HCT116 (cell line): ENCODE results near the gene TIMM10. TPM values are rescaled to one million over a fixed set of nuclear protein-coding genes. Genes with fewer than 3 reads are reported as not detected.

ENCODE experiments used
- ATAC-seq: fragments of 200-7000 bp; cut with Tn5 transposase; 2 replicates; pipeline ENCODE4 v1.9.1; 2020; ENCODE audit warnings: mild to moderate bottlenecking, moderate library complexity
- BruUV-seq: library from RNA; stranded (reverse); fragments of 400-500 nt; replicated peaks from 2 replicates; lab custom pipeline; 2021; lab: Mats Ljungman, UMichigan
- CTCF ChIA-PET: fragments of 300-600 bp; sonication (Branson Sonifier 250); formaldehyde crosslinking; loops from one replicate; lab custom pipeline; 2021; ENCODE audit warnings: antibody characterized with exemption; lab: Charles Lee
- POLR2A ChIA-PET: fragments of 300-600, 350-600 bp; sonication (Branson Sonifier 250); formaldehyde crosslinking; loops from one replicate; lab custom pipeline; 2021; ENCODE audit warnings: antibody characterized with exemption; lab: Charles Lee
- RAD21 ChIA-PET, 2 experiments: fragments of 300-600 bp; sonication (Branson Sonifier 250); formaldehyde crosslinking; loops; one replicate each; lab custom pipeline; 2023; ENCODE audit warnings: low total read pairs in 2 of 2; ENCODE audit not compliant: uncharacterized antibody in 2 of 2, unreplicated experiment in 2 of 2, low non-redundant PET in 1 of 2; lab: Charles Lee
- DNase-seq: peaks from one replicate; pipeline ENCODE4 v3.0.0-alpha.2; 2010; ENCODE audit warnings: low read depth, low spot score
- H2AFZ ChIP-seq: fragments of 200-600 bp; shearing (Covaris generic), sonication (generic); 2 replicates; pipeline ENCODE4 v1.6.1; 2017; ENCODE audit warnings: low read depth, mixed run types, mixed read lengths, antibody characterized with exemption, low read length; ENCODE audit not compliant: poor library complexity, severe bottlenecking
- H3K27ac ChIP-seq: 2 replicates; pipeline ENCODE4 v1.5.1; 2012; ENCODE audit warnings: low read depth, low read length
- H3K27me3 ChIP-seq: fragments of 200-600 bp; sonication (generic); 2 replicates; pipeline ENCODE4 v1.6.1; 2016; ENCODE audit warnings: mixed run types, low read length, mixed read lengths; ENCODE audit not compliant: insufficient read depth
- H3K36me3 ChIP-seq, 2 experiments: fragments of 200-500 bp in 1 of 2; fragments of 200-600 bp in 1 of 2; sonication (Bioruptor generic) in 1 of 2; sonication (generic) in 1 of 2; 2 replicates each; pipeline versions ENCODE4 v1.5.1 to v1.6.1; 2014 to 2016; ENCODE audit warnings: low read length in 2 of 2, inconsistent platforms in 1 of 2, mixed read lengths in 1 of 2, mixed run types in 1 of 2; ENCODE audit not compliant: insufficient read depth in 2 of 2, control insufficient read depth in 1 of 2
- H3K4me1 ChIP-seq, 2 experiments: fragments of 200-600 bp in 1 of 2; sonication (generic) in 1 of 2; 2 replicates each; pipeline versions ENCODE4 v1.5.1 to v1.6.1; 2012 to 2017; ENCODE audit warnings: low read length in 2 of 2, inconsistent platforms in 1 of 2, mild to moderate bottlenecking in 1 of 2, mixed read lengths in 1 of 2, mixed run types in 1 of 2, moderate library complexity in 1 of 2; ENCODE audit not compliant: insufficient read depth in 2 of 2, control insufficient read depth in 1 of 2
- H3K4me2 ChIP-seq: fragments of 200-600 bp; sonication (generic); 2 replicates; pipeline ENCODE4 v1.6.1; 2017; ENCODE audit warnings: mixed run types, low read length, mixed read lengths
- H3K4me3 ChIP-seq, 2 experiments: fragments of 200-600 bp in 1 of 2; sonication (generic) in 1 of 2; replicated peaks in 1 of 2; 2 replicates each; pipeline ENCODE4 v1.5.1; 2011 to 2016; ENCODE audit warnings: low read length in 2 of 2, control low read depth in 1 of 2, low read depth in 1 of 2, mild to moderate bottlenecking in 1 of 2, mixed read lengths in 1 of 2, mixed run types in 1 of 2
- H3K79me2 ChIP-seq: fragments of 200-600 bp; sonication (generic); 2 replicates; pipeline ENCODE4 v1.6.1; 2017; ENCODE audit warnings: mild to moderate bottlenecking, mixed run types, low read length, moderate library complexity, mixed read lengths; ENCODE audit not compliant: insufficient read depth
- H3K9ac ChIP-seq: fragments of 200-600 bp; sonication (generic); 2 replicates; pipeline ENCODE4 v1.6.1; 2016; ENCODE audit warnings: low read length, mixed read lengths
- H3K9me2 ChIP-seq: fragments of 200-600 bp; sonication (generic), shearing (Covaris generic); 2 replicates; pipeline ENCODE4 v1.6.1; 2017; ENCODE audit warnings: mixed run types, mild to moderate bottlenecking, moderate library complexity; ENCODE audit not compliant: insufficient read depth
- H3K9me3 ChIP-seq, 2 experiments: fragments of 200-500 bp in 1 of 2; fragments of 200-600 bp in 1 of 2; sonication (Bioruptor generic) in 1 of 2; sonication (generic) in 1 of 2; 2 replicates each; pipeline ENCODE4 v1.6.1; 2014 to 2017; ENCODE audit warnings: low read length in 2 of 2, mixed read lengths in 2 of 2, inconsistent platforms in 1 of 2, low read depth in 1 of 2, mild to moderate bottlenecking in 1 of 2, mixed run types in 1 of 2, moderate library complexity in 1 of 2; ENCODE audit not compliant: control insufficient read depth in 1 of 2, insufficient read depth in 1 of 2
- H4K20me1 ChIP-seq: fragments of 200-600 bp; sonication (generic), shearing (Covaris generic); 2 replicates; pipeline ENCODE4 v1.6.1; 2017; ENCODE audit warnings: mixed run types, mild to moderate bottlenecking, moderate library complexity; ENCODE audit not compliant: insufficient read depth
- ATF3 ChIP-seq: IDR thresholded peaks from 2 replicates; pipeline ENCODE4 v1.6.1; 2012
- ELF1 ChIP-seq: IDR thresholded peaks from 2 replicates; pipeline ENCODE4 v1.6.1; 2012; ENCODE audit warnings: low read depth, borderline replicate concordance
- EZH2 ChIP-seq: fragments of 200-600 bp; sonication (generic); IDR thresholded peaks from 2 replicates; pipeline ENCODE4 v1.6.1; 2017; ENCODE audit warnings: antibody characterized with exemption, mixed run types
- FOSL1 ChIP-seq: IDR thresholded peaks from 2 replicates; pipeline ENCODE4 v1.6.1; 2012; ENCODE audit warnings: low read depth
- JUND ChIP-seq: IDR thresholded peaks from 2 replicates; pipeline ENCODE4 v1.6.1; 2012
- MAX ChIP-seq: IDR thresholded peaks from 2 replicates; pipeline ENCODE4 v1.6.1; 2012
- RAD21 ChIP-seq: IDR thresholded peaks from 2 replicates; pipeline ENCODE4 v1.6.1; 2012; ENCODE audit warnings: low read depth, mild to moderate bottlenecking
- TCF7L2 ChIP-seq: IDR thresholded peaks from 2 replicates; pipeline ENCODE4 v1.7.0; 2011; ENCODE audit warnings: borderline replicate concordance, inconsistent platforms; ENCODE audit not compliant: insufficient read depth, insufficient read length; ENCODE audit errors: extremely low read depth
- YY1 ChIP-seq: IDR thresholded peaks from 2 replicates; pipeline ENCODE4 v1.6.1; 2011; ENCODE audit warnings: low read length, low read depth, moderate library complexity, mild to moderate bottlenecking; ENCODE audit not compliant: insufficient replicate concordance; ENCODE audit errors: extremely low read depth
- ZBTB33 ChIP-seq: IDR thresholded peaks from 2 replicates; pipeline ENCODE4 v1.6.1; 2011; ENCODE audit warnings: mild to moderate bottlenecking, low read length, moderate library complexity; ENCODE audit not compliant: insufficient replicate concordance; ENCODE audit errors: extremely low read depth
- ZNF274 ChIP-seq: fragments of 200-500 bp; sonication (Bioruptor generic); IDR thresholded peaks from 2 replicates; pipeline ENCODE4 v1.6.1; 2014; ENCODE audit warnings: mild to moderate bottlenecking, low read depth, low read length, inconsistent platforms
- intact Hi-C: fragments of 100-400 bp; cut with micrococcal nuclease; formaldehyde crosslinking; loops from 2 replicates; pipeline ENCODE4 v1.10.0; 2022
- total RNA-seq: library from RNA; stranded (reverse); gene quantifications from one replicate; pipeline ENCODE4 v1.2.1, GENCODE V29; 2021; ENCODE audit not compliant: unreplicated experiment

TIMM10 gene
- total RNA-seq, 1 experiment from 2014 or later = 65.6 TPM

- CTCF ChIA-PET = interaction anchor here (0.9 to 1.8 kb wide), 2 partner anchors 10 to 12 kb away, joined by 3 to 8 read pairs; no protein-coding TSS in a partner anchor
These were observed 49.2 kb downstream of the TIMM10 start for GRCh38 chr11:57481315-57481714.

More at GRCh38 chr11:57481315-57481714, 49.2 kb downstream of the TIMM10 start:
- DNase-seq (no peak), ATAC-seq (no peak)
- H2AFZ ChIP-seq = no peak overlapping the region
- H3K4me2 ChIP-seq = no peak overlapping the region
- H3K4me1 ChIP-seq = no peaks in the 10 kb centered on the region
- no peak overlapping the region for H3K27ac ChIP-seq
- no peaks in the 10 kb centered on the region for H3K9me2 ChIP-seq
- H3K79me2 ChIP-seq = no peaks in the 10 kb centered on the region
- RAD21 ChIA-PET = no interaction called here
- no peak overlapping the region for H3K4me3 ChIP-seq
- POLR2A ChIA-PET = no interaction called here
- H3K9me3 ChIP-seq = no peaks in the 10 kb centered on the region
- no peaks in the 10 kb centered on the region for H3K27me3 ChIP-seq
- intact Hi-C loops = no loop called here
- TF ChIP-seq RAD21 (no peak), MAX (no peak), EZH2 (no peak), JUND (no peak), ELF1 (no peak), TCF7L2 (no peak), YY1 (no peak), FOSL1 (no peak), ATF3 (no peak), ZBTB33 (no peak), ZNF274 (no peak)
- TF ChIP-seq, all 23 proteins: peak for 0
- BruUV-seq = no TSS peak
- no peaks in the 10 kb centered on the region for H4K20me1 ChIP-seq
- no peaks in the 10 kb centered on the region for H3K36me3 ChIP-seq
- no peak overlapping the region for H3K9ac ChIP-seq
